ENCODE measurements around the gene RIMBP2.

- TF ChIP-seq GABPA (IDR thresholded peaks at IDR 0.05; ENCODE audit: low read depth), result no peak
- no peak for TF ChIP-seq CTCF (IDR thresholded peaks at IDR 0.05; ENCODE audit: insufficient read depth, low read length)
Observed at GRCh38 chr12:130521375-130522124, 194.5 kb downstream of the RIMBP2 start.

Measured in HL-60 (cell line).